GM19023 (cell line): Measurements from ENCODE around the gene IFNB1.

Source experiments
- ATAC-seq: cut with Tn5 transposase; IDR thresholded peaks from one replicate; pipeline ENCODE4 v1.9.1; 2021; ENCODE audit warnings: mild to moderate bottlenecking, moderate library complexity; ENCODE audit not compliant: unreplicated experiment

Gene IFNB1

DNA sequence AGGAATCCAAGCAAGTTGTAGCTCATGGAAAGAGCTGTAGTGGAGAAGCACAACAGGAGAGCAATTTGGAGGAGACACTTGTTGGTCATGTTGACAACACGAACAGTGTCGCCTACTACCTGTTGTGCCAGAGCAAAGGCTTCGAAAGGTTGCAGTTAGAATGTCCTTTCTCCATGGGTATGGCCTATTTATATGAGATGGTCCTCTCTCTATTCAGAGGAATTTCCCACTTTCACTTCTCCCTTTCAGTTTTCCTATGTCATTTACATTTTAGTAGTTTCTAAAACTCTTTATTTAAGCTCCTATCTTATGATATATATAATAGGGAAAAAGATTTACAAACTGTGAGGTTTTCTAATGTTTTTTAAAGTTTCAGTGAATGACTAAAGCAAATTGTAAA, at the start of gene IFNB1:
IFNB1 (minus strand) TSS at position 162 of the 400 bp plus-strand sequence; CDS start at position 89, 73 bp downstream.
- ATAC-seq: no peak

DNA sequence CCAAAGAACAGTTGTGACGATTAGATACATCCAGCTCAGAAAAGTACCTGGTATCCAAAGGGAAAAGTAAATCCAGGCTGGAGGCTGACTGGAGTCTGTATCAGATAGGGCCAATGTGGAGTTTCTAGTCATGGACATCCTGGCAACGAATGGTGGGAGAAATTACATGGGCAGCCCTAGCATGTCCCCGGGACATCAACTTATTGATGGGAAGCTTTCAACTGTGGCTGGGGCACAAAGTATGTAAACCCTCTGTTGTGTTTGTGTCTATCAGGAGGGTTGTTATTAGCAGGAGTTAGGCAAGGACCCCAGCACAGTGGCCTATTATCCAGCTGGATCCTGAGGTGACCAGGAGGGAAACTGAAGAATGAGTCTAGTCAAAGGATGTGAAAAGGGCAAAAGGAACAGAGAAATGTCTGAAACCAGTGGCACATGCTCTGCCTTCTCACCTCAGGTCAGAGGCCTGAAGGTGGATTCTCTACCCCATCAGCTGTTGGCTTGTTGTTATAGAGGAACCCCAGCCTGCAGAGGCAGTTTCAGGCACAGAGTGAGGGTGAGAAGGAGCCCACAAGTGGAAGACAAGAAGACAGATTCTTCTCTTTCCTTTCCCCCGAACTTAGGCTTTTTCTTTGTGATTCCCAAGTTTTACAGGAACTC, 44.0 kb upstream of the IFNB1 start:
- ATAC-seq: peak; percentile 100

DNA sequence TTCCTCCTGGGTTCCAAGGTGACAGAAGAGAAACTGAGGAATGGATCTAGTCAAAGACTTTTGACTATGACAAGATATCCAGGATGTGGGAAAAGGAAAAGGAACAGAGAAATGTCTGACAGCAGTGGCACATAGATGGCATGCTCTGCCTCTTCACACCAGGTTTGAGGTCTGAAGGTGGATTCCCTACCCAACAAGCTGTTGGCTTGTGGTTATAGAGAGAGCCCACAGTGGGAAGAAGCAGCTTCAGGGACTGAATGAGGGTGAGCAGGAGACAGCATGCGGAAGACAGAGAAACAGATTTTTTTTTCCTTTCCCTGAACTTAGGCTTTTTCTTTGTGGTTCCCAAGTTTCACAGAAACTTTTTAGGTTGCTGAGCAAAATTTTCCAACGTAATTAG, 43.3 kb upstream of the IFNB1 start:
- ATAC-seq: peak; percentile 50

DNA sequence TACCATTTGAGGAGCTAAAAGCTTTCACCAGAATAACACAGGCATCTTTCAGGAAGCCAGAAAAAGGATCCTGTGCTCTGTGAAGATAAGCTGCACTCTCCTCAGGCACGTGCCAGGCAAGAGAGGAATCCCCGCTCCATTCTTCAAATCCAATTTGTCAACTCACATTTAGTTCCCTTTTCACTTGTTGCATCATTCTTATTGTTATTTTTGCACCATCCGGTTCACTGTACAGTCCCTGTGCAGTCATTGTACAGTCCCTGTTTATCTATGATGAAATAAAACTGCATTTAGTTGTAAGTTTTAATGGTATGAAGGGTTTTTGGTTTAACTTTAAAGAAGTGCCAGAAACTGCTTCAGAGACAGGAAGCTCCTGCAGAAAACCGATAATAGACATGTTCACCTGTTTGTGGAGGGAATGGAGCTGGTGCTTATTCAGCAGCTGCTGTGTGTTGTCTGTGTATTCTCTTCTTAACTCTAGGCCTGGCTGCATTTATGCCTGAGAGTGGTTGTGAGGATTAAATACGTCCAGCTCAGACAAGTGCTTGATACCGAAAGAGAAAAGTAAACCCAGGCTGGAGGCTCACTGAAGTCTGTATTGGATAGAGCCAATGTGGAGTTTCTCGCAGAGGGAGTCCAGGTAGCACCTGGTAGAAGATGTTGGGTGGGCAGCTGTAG, 41.5 kb upstream of the IFNB1 start:
- ATAC-seq: no peak

DNA sequence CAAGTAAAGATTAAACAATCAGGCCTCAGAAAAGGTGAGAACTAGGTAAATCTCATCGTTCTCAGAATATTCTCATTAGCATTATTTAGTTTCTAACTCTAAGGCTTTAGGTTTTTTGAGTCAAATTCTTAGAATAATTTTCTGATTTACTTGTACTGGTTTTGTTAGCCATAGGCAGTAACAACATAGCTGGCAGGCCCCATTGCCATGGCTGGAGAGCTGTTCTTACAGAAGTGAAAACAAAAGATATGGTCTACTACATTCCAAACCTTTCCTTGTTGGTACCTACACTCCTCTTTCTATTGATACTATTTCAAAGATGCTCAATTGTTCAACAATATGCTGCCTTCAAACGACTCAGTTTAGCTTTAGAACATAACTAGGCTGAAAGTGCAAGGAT, 36.6 kb upstream of the IFNB1 start:
- ATAC-seq: no peak

DNA sequence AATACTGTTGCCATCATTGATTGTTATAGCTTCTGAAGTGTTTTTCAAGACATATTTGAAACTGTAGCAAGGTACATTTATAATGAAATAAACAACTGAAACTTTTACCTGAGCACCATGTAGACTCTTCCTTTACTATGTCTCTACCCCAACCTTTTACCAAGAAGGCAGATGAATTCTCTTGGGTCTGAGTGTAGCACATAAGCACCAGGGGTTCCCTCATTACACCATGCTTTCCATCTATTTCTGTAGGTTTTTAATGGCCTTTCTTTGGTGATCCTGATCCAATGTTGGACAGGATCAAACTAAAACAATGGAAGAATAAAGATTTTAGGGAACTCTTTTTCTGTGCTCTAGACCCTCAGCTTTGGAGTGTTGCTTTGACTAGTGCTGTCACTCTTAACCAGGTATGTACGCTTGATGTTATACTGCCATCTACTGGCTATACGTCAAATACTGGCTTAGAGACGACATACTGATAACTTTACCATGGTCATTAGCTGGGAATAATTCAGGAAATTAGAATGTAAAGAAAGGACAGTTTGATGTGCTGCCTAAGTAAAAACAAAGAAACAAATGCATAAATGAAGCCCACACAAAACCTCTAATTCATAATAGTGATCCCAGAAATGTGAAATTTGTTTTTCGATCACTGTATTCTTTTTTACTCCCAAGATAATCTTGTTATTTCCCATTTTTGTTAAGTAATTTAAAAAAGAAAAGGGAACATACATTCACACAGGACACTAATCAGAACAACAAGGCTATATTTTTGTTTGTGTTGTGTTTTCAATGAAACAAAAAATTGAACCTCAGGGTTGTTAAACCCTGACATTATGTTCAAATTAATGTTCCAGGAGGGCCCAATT, 33.2 kb upstream of the IFNB1 start:
- ATAC-seq: peak; percentile 98

DNA sequence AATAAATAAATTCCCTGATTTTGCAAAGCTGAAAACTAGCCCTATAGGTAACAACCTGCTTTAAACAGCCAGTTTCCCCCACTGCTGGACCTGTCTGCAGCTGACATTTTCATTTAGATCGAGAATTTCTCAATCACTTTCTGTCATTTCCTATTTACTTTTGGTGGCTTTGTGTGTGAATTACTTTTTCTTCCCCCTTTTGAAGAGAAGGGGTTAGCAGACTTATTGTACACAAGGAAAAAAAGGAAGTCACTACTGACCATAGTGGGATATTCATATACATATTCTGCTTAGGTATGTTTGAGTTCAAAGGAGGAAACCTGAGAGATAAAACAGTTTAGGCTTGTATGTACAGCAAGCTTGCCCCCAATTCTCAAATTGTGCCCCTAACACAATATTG, 27.0 kb upstream of the IFNB1 start:
- no peak for ATAC-seq

DNA sequence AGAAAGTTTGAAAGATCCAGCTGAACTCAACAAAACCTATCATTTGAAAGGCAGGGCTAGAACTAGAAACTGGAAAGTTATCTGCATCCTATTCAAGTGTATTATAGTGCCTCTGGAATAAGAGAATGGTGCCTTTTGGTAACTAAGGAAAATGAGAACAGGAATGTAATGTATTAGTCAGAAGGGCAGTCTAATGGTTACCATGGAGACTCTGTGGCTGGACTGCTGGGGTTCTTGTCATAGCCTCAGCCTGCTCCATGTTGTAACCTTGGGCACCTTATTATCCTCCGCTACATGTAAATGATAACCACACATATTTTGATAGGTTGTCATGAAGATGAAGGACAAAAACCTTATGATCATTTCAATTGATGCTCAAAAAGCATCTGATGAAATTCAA, 24.6 kb upstream of the IFNB1 start:
- ATAC-seq: no peak

DNA sequence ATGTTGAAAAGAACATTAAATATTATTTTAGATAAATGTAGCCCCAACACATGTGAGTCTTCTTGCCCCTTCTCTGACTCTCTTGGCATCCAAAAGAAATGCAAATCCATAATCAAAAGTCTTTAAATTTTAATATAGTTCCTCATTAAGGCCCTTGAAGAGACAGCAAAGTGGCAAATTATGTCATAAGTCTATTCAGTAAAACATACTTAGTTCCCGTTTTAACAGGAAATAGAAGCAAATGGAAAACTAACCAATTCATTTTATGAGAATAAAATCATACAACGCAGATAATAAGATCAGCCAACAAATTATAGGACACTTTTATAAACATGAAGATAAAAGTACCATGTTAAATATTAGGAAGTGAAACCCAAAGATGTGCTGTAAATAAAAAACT, 20.1 kb upstream of the IFNB1 start:
- ATAC-seq: no peak

DNA sequence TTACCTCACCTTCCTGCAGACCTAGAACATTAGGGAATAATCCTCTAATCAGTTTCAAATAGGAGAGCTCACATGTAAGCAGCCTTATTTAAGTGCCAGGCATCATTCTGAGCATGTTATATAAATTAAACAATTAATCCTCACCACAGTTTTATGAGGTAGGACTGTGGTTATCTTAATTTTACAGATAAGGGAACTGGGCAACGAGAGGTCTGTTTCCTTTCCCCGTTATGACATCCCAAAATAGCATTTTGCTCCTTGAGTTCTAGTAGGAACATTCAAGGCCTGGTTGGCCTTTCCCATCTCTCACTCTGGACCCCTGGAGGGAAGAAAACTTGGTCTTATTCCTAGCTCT, 19.1 kb upstream of the IFNB1 start:
- ATAC-seq: no peak

DNA sequence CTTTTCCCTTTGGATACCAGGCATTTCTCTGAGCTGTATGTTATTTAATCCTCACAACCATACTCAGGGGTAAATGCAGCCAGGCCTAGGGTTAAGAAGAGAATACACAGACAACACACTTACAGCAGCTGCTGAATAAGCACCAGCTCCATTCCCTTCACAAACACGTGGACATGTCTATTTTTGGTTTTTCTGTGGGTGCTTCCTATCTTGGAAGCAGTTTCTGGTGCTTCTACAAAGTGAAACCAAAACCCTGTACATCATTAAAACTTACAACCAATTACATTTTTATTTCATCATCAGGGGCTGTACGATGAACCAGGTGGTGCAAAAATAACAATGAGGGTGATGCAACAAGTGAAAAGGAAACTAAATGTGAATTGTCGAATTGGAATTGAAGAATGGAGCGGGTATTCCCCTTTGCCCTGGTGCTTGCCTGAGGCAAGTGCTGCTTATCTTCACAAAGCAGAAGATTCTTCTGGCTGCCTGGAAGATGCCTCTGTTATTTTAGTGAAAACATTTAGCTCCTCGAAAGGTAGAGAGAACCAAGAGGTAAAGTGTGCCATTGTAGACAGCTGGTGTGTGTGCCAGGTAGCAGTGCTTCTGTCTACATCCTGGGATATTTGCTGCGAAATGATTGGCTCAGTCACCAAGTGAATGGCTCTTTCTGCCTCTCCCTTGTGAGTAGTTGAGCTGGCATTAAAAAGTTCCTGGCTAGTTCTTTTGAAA, 18.6 kb upstream of the IFNB1 start:
- ATAC-seq: peak; percentile 90

DNA sequence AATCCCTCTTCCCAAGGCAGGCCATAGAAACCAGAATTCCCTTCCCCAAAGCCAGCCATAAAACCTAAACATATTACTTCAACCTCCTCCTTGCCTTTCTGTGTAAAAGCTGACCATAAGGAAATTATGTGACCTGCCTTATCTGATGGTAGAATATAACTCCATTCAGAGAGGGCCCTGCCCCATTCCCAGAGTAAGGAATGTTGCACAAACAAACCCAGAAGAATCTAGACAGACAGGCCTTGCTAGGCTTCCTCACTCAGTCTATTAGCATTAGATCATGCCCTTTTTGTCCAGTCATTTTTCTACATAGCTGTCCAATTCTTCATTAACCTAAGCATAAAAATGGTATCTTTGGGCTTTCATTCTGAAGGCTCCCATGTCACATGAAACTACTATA, 17.8 kb upstream of the IFNB1 start:
- ATAC-seq: no peak

DNA sequence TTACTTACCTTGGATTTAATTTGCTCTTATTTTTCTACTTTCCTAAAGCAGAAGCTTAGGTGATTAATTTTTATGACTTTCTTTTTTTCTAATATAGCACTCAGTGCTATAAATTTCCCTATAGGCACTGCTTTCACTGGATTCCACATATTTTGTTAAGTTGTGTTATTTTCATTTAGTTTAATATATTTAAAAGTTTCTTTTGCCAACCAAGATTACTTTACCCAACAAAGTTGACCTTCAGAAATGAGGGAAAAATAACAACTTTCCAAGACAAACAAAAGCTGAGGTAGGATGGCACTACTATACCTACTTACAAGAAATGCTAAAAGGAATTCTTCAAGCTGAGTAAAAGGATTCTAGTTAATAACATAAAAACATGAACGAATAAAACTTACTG, 8.8 kb upstream of the IFNB1 start:
- ATAC-seq: no peak

DNA sequence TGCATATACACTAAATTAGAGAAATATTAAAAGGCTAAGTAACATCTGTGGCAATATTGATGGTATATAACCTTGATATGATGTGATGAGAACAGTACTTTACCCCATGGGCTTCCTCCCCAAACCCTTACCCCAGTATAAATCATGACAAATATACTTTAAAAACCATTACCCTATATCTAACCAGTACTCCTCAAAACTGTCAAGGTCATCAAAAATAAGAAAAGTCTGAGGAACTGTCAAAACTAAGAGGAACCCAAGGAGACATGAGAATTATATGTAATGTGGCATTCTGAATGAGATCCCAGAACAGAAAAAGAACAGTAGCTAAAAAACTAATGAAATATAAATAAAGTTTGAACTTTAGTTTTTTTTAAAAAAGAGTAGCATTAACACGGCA, 7.3 kb upstream of the IFNB1 start:
- ATAC-seq: no peak

DNA sequence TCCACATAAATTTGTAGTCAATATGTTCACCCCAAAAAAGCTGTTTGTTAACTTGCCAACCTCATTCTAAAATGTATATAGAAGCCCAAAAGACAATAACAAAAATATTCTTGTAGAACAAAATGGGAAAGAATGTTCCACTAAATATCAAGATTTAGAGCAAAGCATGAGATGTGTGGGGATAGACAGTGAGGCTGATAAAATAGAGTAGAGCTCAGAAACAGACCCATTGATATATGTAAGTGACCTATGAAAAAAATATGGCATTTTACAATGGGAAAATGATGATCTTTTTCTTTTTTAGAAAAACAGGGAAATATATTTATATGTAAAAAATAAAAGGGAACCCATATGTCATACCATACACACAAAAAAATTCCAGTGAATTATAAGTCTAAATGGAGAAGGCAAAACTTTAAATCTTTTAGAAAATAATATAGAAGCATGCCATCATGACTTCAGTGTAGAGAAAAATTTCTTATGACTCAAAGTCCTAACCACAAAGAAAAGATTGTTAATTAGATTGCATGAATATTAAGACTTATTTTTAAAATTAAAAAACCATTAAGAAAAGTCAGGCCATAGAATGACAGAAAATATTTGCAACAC, 6.6 kb upstream of the IFNB1 start:
- no peak for ATAC-seq

DNA sequence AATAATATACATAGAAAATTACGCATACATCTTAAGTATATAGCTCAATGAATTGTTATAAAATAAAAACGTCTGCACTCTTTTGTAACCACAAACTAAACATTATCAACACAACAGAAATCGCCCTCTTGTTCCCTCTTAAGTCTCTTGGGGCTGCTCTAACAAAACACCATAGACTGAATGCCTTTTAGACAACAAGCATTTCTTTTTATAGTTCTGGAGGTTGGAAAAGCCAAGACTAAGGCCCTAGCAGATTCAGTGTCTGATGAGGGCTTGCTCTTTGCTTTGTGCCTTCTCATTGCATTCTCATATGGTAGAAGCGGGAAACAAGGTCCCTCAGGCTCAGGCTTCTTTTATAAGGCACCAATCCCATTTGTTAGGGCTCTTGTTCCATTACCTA, 4.9 kb upstream of the IFNB1 start:
- no peak for ATAC-seq

DNA sequence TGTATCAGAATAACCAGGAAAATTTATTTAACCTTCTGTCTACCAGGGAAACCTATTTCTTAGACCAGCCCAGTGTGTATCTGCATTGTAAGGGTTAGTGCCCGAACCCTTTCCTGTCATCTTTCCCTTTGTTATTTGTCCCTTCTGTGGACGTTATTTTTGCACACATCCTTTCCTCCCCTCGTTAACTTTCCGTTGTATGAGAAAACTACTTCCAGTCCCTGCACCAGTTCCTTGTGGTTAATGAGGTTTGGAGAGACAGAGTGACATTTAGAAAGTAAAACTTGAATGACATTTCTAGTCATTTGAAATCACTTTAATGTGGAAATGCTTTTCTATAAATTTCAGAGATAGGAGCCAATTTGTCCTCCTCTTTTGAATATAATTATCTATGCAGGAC, 4.3 kb upstream of the IFNB1 start:
- ATAC-seq: no peak

DNA sequence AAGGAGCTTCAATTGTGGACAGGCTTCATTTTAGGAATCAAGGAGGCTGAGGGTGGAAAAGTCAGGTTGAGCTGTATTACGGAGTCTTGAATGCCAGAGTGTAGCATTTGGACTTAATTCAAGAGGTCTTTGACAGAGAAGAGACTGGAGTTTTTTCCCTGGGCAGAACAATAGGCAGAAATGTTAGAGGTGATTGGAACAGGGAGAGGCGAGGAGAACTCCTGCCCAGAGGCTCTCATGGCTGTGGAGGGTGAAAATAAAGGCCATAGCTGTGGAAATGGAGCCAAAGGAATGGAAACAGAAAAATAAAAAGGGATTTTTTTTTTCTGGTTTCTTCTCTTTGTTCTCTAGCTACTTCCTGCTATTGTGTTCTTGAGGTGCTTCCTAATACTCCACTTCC, 3.7 kb upstream of the IFNB1 start:
- ATAC-seq: no peak

DNA sequence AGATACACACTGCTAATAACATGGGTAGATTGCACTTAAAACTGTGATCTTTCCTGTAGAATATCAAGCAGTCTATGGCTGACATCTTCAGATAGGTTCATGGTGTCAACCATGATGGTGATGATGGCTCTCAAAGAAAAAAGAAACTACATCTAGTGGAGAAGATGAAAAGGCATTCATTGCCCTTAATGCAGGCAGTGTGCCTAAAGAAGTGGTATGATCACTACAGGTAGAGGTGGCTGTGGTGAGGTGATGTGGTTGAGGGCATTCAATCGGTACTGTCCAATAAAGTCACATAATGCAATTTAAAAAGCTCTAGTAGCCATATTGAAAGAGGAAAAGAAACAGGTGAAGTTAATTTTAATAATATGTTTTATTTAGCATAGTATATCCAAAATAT, 3.1 kb upstream of the IFNB1 start:
- no peak for ATAC-seq

DNA sequence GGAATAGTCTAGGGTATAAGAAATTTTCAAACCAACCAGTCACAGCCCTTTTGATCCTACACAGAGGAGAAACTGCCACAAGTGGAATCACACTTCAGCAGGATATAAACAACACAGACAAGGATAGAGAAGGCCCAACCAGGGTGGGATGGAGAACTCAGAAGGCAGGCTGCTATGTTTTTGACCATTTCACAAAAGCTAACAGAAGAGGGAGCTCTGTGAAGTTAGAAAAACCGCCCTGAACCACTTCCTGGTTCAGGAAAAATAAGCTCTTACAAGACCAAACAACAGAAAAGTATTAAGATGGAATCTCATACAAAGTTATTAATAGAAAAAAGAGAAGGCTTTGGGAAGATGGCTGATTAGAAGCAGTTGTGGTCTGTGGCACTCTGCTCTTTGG, 960 bp upstream of the IFNB1 start:
- ATAC-seq: no peak

DNA sequence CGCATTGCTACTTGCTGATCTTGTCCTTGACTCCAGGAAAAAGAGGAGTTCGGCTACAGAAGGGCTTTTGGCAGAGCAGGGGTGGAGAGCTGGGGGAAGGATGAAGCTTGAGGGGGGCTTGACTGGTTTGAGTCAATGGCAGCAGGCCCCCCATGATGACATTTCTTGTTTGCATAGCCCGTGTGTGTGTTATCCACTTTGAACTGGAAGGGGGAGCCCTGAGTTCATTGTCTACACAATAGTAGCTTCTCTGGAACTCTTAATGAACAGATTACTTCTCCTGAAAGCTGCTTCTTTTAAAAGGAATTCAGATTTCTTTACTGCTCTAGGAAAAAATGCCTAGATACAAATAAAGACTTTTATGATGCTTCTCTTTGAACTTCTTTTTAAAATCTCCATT, 2.3 kb downstream of the IFNB1 start:
- no peak for ATAC-seq
